ENCODE data around the gene TRIM29. TPM values are rescaled to one million over a fixed set of nuclear protein-coding genes. Genes with fewer than 3 reads are reported as not detected.

Gene TRIM29
- total and polyA plus RNA-seq, 2 of the 13 experiments (the other 11 are each of a cell fraction or from before 2014, with no cell fraction given): 0.86 TPM

- peak; percentile 84 for TF ChIP-seq HOMEZ (CRISPR knock-in tag; IDR thresholded peaks at IDR 0.05; ENCODE audit: low read depth)
- peak; percentile 20; the same call in 1 of the 2 replicates for TF ChIP-seq ZNF552 (CRISPR knock-in tag; IDR thresholded peaks at IDR 0.05; ENCODE audit: borderline replicate concordance)
- TF ChIP-seq ZBTB33 (CRISPR knock-in tag; IDR thresholded peaks at IDR 0.05): no peak; the same call in 1 of the 2 replicates
- no peak for TF ChIP-seq HMG20B (CRISPR knock-in tag; conservative IDR thresholded peaks at IDR 0.05)
- peak; percentile 85 for TF ChIP-seq ZGPAT (CRISPR knock-in tag; IDR thresholded peaks at IDR 0.05)
- TF ChIP-seq ZNF710 (CRISPR knock-in tag; IDR thresholded peaks at IDR 0.05; ENCODE audit: borderline replicate concordance): peak; percentile 84
- peak; percentile 20; the same call in 1 of the 2 replicates for TF ChIP-seq ZNF614 (CRISPR knock-in tag; IDR thresholded peaks at IDR 0.05; ENCODE audit: borderline replicate concordance)
- TF ChIP-seq ZNF362 (CRISPR knock-in tag; IDR thresholded peaks at IDR 0.05; ENCODE audit: borderline replicate concordance): no peak
- TF ChIP-seq CEBPG (CRISPR knock-in tag; IDR thresholded peaks at IDR 0.05): peak; percentile 27
- TF ChIP-seq SNAPC2 (CRISPR knock-in tag; IDR thresholded peaks at IDR 0.05): no peak
- no peak for TF ChIP-seq ZNF800 (CRISPR knock-in tag; IDR thresholded peaks at IDR 0.05)
- TF ChIP-seq NR0B2 (CRISPR knock-in tag; IDR thresholded peaks at IDR 0.05): no peak
- TF ChIP-seq ATM (IDR thresholded peaks at IDR 0.05; ENCODE audit: borderline replicate concordance): no peak
- TF ChIP-seq RFX5 (IDR thresholded peaks at IDR 0.05; ENCODE audit: low read depth, low read length): no peak
- TF ChIP-seq CERS6 (CRISPR knock-in tag; IDR thresholded peaks at IDR 0.05): no peak
Measured at GRCh38 chr11:120184946-120185705, 47.2 kb upstream of the TRIM29 start (continued).

All from HepG2 (cell line).